ENCODE results near the gene NAGS.
A peak's percentile ranks its signal among the peaks of the same experiment; 100 is the strongest.
"Not testable (repeated sequence)": the region's sequence is repeated elsewhere in the genome, so short reads cannot be mapped to it uniquely, and the experiment has no call there.

Gene NAGS

GRCh38 chr17:43995150-43995471 lies 9.3 kb upstream of the NAGS start:
- Histone ChIP-seq H3K27ac (ENCODE audit: extremely low read depth, low read depth, low read length) (no peak overlapping the region), H3K4me3 (ENCODE audit: low read depth, low read length) (no peak overlapping the region), H3K9me3 (ENCODE audit: control insufficient read depth, insufficient read depth, low read depth, low read length) (no peaks in the 10 kb centered on the region), H3K36me3 (ENCODE audit: control insufficient read depth in 2 of 2, insufficient read depth in 1 of 2, low read length in 2 of 2) (no peaks in the 10 kb centered on the region), H3K4me1 (ENCODE audit: control insufficient read depth, insufficient read depth, low read length) (no peaks in the 10 kb centered on the region)
- no peak for TF ChIP-seq TCF7L2 (IDR thresholded peaks at IDR 0.05; ENCODE audit: borderline replicate concordance, low read depth, low read length)
- 0 out of 2 replicates have a peak, but pooled peaks have one; percentile 9 for TF ChIP-seq ZNF2 (tag by site-specific recombination; IDR thresholded peaks at IDR 0.05)
- peak; percentile 79 for TF ChIP-seq ZNF335 (tag by site-specific recombination; conservative IDR thresholded peaks at IDR 0.05)
- no peak for TF ChIP-seq ZNF221 (tag by site-specific recombination; IDR thresholded peaks at IDR 0.05; ENCODE audit: borderline replicate concordance)
- no peak for TF ChIP-seq ELK4 (IDR thresholded peaks at IDR 0.05; ENCODE audit: borderline replicate concordance, low read depth, low read length)
- TF ChIP-seq SP7 (tag by site-specific recombination; IDR thresholded peaks at IDR 0.05), result 0 out of 2 replicates have a peak, but pooled peaks have one; percentile 3
- ChIA-PET CTCF (interaction anchor here (0.6 to 9.9 kb wide), 16 partner anchors 8 to 528 kb away, joined by 3 to 267 read pairs (median 4); partner anchors contain the start of genes MPP2 and PPY), POLR2A (interaction anchor here (0.7 to 1.1 kb wide), 2 partner anchors 13 to 85 kb away, joined by 3 read pairs; no protein-coding TSS in a partner anchor)

GRCh38 chr17:43997180-43997579 lies 7.2 kb upstream of the NAGS start:
- H3K27ac ChIP-seq (ENCODE audit: extremely low read depth, low read depth, low read length); H3K4me1 ChIP-seq (ENCODE audit: control insufficient read depth, insufficient read depth, low read length); H3K4me3 ChIP-seq (ENCODE audit: low read depth, low read length); H3K36me3 ChIP-seq (ENCODE audit: control insufficient read depth in 2 of 2, insufficient read depth in 1 of 2, low read length in 2 of 2); H3K9me3 ChIP-seq (ENCODE audit: control insufficient read depth, insufficient read depth, low read depth, low read length): not testable (repeated sequence)
- ChIA-PET CTCF (interaction anchor here (0.7 to 9.9 kb wide), 13 partner anchors 10 to 731 kb away, joined by 3 to 267 read pairs (median 4); partner anchors contain the start of gene PPY), POLR2A (interaction anchor here (1.3 kb wide), 1 partner anchor 10 kb away, joined by 4 read pairs; no protein-coding TSS in a partner anchor)

GRCh38 chr17:43998552-43998951 lies 5.9 kb upstream of the NAGS start:
- H3K9me3 ChIP-seq (ENCODE audit: control insufficient read depth, insufficient read depth, low read depth, low read length), result no peaks in the 10 kb centered on the region
- POLR2A ChIA-PET, result interaction anchor here (0.9 kb wide), 1 partner anchor 60 kb away, joined by 3 read pairs; no protein-coding TSS in a partner anchor
- H3K27ac ChIP-seq (ENCODE audit: extremely low read depth, low read depth, low read length), result no peak overlapping the region
- no peak overlapping the region for H3K4me3 ChIP-seq (ENCODE audit: low read depth, low read length)
- no peaks in the 10 kb centered on the region for H3K36me3 ChIP-seq (ENCODE audit: control insufficient read depth in 2 of 2, insufficient read depth in 1 of 2, low read length in 2 of 2)
- CTCF ChIA-PET, result interaction anchor here (0.5 to 9.9 kb wide), 7 partner anchors 43 to 153 kb away, joined by 3 to 267 read pairs (median 4); partner anchors contain the start of gene PPY
- TF ChIP-seq GLIS1 (tag by site-specific recombination; IDR thresholded peaks at IDR 0.05) (peak; percentile 51; the same call in 1 of the 2 replicates), ZNF121 (tag by site-specific recombination; IDR thresholded peaks at IDR 0.05) (0 out of 2 replicates have a peak, but pooled peaks have one; percentile 13), ZBTB21 (tag by site-specific recombination; IDR thresholded peaks at IDR 0.05) (no peak), CTCF (tag by site-specific recombination; IDR thresholded peaks at IDR 0.05) (no peak)
- H3K4me1 ChIP-seq (ENCODE audit: control insufficient read depth, insufficient read depth, low read length), result no peaks in the 10 kb centered on the region

- Histone ChIP-seq H3K36me3 (ENCODE audit: control insufficient read depth in 2 of 2, insufficient read depth in 1 of 2, low read length in 2 of 2) (no peaks in the 10 kb centered on the region), H3K4me3 (ENCODE audit: low read depth, low read length) (no peak overlapping the region), H3K9me3 (ENCODE audit: control insufficient read depth, insufficient read depth, low read depth, low read length) (no peaks in the 10 kb centered on the region), H3K4me1 (ENCODE audit: control insufficient read depth, insufficient read depth, low read length) (no peaks in the 10 kb centered on the region), H3K27ac (ENCODE audit: extremely low read depth, low read depth, low read length) (no peak overlapping the region)
- CTCF ChIA-PET, result interaction anchor here (0.5 to 9.9 kb wide), 6 partner anchors 42 to 121 kb away, joined by 3 to 267 read pairs (median 4); partner anchors contain the start of gene PPY
- POLR2A ChIA-PET, result no interaction called here
- TF ChIP-seq ZNF645 (tag by site-specific recombination; IDR thresholded peaks at IDR 0.05) (no peak), ZNF174 (tag by site-specific recombination; IDR thresholded peaks at IDR 0.05) (no peak), FEZF1 (tag by site-specific recombination; IDR thresholded peaks at IDR 0.05) (no peak), ZNF600 (tag by site-specific recombination; IDR thresholded peaks at IDR 0.05) (no peak), PRDM10 (tag by site-specific recombination; IDR thresholded peaks at IDR 0.05) (no peak), ZNF548 (tag by site-specific recombination; IDR thresholded peaks at IDR 0.05) (no peak), SETDB1 (IDR thresholded peaks at IDR 0.05; ENCODE audit: insufficient read length, low read length) (no peak), ZFP3 (tag by site-specific recombination; IDR thresholded peaks at IDR 0.05; ENCODE audit: low read depth) (no peak), ZNF184 (tag by site-specific recombination; IDR thresholded peaks at IDR 0.05) (no peak), ZNF202 (tag by site-specific recombination; IDR thresholded peaks at IDR 0.05; ENCODE audit: borderline replicate concordance) (no peak)
Observed at GRCh38 chr17:43999024-43999423, 5.4 kb upstream of the NAGS start.

Data from HEK293 (cell line).